Activated effector memory CD4-positive, alpha-beta T cell treated with Interleukin-2 at 50 U/mL for 16 hours (primary cell): Measurements from ENCODE around the gene KCNE5.
"Not testable (repeated sequence)": the region's sequence is repeated elsewhere in the genome, so short reads cannot be mapped to it uniquely, and the experiment has no call there.

ENCODE experiments used
- DNase-seq: peaks from one replicate; pipeline ENCODE4 v3.0.0-alpha.2; 2020

The KCNE5 gene, protein sequence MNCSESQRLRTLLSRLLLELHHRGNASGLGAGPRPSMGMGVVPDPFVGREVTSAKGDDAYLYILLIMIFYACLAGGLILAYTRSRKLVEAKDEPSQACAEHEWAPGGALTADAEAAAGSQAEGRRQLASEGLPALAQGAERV

DNA sequence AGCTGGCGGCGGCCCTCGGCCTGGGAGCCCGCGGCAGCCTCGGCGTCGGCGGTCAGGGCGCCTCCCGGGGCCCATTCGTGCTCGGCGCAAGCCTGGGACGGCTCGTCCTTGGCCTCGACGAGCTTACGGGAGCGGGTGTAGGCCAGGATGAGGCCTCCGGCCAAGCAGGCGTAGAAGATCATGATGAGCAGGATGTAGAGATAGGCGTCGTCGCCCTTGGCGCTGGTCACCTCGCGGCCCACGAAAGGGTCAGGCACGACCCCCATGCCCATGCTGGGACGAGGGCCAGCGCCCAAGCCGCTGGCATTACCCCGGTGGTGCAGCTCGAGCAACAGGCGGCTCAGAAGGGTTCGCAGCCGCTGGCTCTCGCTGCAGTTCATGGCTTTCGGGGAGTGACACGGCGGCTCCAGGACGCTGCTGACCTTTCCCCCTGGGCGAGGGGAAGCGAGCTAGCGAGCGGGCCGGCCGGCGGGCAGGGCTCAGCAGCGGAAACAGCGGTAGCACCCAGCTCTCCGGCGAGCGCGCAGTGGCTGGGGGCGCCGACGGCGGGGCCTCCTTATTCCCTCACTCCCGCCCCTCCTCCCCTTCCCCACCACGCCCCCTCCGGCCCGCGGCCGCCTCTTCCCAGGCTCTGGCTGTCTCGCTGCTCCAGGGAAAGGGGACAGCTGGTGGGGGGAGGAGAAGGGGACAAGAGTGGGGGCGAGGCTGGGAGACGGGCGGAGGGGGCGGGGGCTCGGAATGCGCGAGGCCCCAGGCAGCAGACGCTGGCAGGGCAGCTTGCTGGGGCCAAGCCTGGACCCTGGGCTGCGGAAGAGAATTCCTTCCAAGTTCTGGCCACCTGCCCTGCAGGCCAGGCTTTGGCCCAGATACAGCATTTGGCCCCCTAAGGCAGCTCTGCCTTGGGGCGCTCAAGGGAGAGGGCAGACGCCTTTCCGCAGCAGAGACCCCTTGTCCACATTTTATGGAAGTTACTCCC lies at the start of gene KCNE5:
TSS of gene KCNE5 (minus strand) at position 532 of the 976 bp plus-strand sequence. CDS start at position 380, 152 bp downstream.
- DNase-seq = no peak

DNA sequence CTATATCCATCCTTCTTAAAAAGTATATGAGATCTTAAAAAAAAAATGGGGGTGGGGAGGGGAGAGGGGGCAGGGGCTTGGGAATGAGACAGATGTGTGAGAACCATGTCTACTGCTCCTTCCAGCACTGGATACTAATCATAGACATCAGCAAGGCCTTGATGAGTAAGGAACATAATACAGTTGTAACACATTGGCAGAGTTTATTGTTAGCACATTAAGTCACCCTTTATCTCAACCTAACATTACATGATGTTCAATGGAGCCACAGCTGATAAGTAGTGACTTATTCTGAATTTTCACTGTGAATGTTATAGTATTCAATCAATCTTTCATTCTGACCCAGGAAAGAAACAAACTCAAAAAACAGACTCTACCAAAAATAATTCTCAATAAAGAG lies 47.3 kb upstream of the KCNE5 start:
- no peak for DNase-seq

DNA sequence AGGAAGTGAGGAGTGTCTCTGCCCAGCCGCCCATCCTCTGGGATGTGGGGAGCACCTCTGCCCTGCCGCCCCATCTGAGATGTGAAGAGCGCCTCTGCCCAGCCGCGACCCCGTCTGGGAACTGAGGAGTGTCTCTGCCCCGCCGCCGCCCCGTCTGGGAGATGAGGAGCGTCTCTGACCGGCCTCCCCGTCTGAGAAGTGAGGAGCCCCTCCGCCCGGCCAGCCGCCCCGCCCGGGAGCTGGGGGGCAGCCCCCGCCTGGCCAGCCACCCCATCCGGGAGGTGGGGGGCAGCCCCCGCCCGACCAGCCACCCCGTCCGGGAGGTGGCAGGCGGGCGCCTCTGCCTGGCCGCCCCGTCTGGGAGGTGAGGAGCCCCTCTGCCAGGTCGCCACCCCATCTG lies 46.2 kb upstream of the KCNE5 start:
- DNase-seq = not testable (repeated sequence)

DNA sequence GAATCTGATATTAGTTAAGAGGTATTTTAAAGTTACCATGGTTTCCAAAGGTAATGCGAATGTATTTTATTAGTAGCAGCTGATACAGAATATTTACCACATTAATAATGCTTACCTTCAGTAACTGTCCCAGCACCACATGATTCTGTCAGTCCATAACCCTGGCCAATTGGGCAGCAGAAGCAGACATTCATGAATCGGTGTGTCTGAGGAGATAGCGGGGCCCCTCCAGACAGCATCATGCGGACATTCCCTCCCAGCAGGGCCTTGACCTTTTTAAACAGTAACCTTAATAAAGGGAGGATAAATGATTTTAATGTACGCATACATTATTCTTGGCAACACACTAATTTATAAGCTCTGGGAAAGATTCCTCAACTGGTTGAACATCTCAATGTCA lies 43.0 kb upstream of the KCNE5 start:
- DNase-seq = no peak

DNA sequence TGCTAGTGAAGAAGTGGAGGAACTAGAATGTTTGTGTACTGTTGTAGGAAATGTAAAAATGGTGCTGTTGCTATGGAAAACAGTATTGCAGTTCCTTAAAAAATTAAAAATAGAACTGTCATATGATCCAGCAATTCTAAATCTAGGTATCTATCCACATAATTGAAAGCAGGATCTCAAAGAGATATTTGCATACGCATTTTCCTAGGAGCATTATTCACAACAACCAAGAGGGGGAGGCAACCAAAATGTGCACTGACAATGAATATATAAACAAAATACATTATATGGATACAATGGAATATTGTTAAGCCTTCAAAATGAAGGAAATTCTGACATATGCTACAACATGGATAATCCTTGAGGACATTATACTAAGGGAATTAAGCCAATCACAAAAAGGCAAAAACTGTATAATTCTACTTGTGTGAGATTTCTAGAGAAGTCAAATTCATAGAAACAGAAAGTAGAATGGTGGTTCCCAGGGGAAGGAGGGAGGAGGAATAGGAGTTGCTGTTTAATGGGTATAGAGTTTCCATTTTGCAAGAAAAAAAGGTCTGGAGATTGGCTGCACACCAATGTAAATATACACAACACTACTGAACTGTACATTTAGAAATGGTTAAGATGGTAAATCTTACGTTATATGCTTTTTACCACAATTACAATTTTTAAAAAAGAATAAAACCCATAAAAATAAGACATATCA lies 35.6 kb upstream of the KCNE5 start:
- no peak for DNase-seq

DNA sequence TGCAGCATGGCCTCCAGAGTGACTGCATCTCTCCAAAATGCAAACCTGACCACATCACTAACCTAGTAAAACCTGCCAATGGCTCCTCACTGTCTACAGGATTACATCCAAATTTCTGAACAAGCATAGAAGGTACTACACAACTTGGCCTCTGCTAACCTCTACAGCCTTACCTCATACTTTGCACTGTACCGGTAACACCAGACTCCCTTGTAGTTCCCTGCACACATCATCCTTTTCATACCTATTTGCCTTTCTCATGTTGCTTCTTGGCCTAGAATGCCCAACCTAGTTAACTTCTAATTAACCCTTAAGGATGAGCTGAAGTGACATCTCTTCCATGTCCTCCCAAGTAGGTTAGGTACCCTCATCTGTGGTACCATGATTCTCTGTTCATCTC lies 33.4 kb upstream of the KCNE5 start:
- no peak for DNase-seq

DNA sequence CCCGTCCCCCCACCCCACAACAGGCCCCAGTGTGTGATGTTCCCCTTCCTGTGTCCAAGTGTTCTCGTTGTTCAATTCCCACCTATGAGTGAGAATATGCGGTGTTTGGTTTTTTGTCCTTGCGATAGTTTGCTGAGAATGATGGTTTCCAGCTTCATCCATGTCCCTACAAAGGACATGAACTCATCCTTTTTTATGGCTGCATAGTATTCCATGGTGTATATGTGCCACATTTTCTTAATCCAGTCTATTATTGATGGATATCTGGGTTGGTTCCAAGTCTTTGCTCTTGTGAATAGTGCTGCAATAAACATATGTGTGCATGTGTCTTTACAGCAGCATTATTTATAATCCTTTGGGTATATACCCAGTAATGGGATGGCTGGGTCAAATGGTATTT lies 32.4 kb upstream of the KCNE5 start:
- not testable (repeated sequence) for DNase-seq

DNA sequence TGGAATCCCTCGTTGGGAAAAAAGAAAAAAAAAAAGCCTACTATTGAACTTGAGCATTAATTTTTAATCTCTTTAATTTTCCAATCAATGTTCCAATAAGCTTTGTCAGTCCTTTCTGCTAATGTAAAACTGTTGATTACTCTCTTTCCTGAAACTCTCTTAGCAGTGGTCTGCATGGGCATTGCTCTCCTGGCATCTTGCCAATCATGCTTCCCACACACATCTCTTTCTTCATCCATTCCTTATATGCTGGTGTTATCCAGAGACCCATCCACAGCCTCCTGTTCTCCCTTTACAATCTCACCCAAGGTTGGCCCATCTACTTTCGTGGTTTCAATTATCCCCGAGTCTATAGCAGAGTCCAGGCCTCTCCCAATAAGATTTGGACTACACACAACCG lies 31.8 kb upstream of the KCNE5 start:
- no peak for DNase-seq

DNA sequence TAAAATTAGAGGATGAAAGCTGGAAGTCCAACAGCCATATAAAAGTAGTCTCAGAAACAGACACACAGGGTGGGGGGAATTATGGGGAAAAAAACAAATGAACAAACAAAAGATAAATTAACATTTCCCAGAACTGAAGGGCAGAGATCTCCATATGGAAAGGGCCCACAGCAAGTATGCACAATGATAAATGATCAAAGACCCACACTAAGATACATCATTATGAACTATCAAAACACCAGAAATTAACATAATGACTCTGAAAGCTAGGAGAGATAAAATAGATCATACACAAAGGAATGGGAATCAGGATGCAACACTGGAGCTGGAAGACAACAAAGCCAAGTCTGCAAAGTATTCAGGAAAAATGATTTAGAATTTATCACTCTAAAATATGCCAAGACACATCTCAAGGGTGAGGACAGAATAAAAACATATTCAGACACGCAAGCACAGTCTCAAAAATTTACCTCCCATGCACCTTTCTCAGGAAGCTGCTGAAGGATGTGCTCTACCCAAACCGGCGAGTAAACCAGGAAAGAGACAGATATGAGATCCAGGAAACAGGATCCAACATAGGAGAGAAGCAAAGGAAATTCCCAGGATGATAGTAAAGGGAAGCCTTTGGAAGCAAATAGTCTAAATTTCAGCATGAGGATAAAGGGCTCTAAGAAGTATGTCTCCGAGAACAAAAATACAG lies 30.7 kb upstream of the KCNE5 start:
- DNase-seq = no peak

DNA sequence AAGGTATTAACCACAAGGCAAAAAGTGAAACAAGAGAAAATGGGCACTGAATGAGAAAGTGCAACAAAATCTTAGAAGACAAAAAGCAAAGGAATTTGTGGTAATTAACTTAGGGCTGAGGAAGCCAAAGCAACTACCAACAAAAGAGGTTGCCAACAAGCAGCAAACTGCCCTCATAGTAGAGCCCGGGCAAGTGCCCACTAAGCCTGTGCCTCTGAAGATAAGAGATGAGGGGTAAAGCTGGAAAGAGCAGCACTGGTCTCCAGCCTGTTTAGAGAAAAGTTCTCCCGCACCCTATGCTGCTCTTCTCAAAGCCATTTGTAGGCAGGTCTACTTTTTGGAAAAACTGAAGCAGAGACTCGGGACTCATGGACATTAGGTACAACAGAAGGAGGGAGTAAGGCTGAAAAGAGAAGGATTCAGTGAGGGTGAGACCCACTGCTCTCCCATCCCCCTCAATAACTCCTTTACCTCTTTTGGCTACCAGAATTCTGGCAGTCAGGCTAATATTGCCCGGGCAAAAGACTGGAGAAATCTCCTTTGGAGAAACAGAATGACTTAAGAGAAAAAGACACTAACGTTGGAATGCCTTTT lies 29.6 kb upstream of the KCNE5 start:
- DNase-seq = no peak

DNA sequence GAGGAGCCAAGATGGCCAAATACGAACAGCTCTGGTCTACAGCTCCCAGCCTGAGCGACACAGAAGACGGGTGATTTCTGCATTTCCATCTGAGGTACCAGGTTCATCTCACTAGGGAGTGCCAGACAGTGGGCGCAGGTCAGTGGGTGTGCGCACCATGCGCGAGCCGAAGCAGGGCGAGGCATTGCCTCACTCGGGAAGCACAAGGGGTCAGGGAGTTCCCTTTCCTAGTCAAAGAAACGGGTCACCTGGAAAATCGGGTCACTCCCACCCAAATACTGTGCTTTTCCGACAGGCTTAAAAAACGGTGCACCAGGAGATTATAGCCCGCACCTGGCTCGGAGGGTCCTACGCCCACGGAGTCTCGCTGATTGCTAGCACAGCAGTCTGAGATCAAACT lies 19.7 kb upstream of the KCNE5 start:
- not testable (repeated sequence) for DNase-seq

DNA sequence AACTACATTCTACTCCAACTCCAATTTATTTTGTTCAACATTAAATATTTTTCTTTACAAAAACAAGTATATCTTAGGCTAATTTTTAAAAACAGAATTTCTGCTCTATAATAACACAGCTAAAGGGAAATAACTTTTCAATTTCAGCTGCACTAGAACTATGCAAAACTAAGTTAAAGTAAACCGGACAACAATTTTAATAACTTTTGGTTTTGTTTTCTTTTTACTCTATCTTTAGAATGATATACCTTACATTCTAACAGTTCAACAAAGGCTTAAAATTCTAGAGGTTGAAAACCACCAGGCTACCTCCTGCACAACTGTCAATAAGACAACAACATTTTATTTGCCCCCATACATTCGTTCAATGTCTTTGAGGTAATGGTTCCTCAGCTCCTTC lies 18.7 kb upstream of the KCNE5 start:
- DNase-seq = no peak

DNA sequence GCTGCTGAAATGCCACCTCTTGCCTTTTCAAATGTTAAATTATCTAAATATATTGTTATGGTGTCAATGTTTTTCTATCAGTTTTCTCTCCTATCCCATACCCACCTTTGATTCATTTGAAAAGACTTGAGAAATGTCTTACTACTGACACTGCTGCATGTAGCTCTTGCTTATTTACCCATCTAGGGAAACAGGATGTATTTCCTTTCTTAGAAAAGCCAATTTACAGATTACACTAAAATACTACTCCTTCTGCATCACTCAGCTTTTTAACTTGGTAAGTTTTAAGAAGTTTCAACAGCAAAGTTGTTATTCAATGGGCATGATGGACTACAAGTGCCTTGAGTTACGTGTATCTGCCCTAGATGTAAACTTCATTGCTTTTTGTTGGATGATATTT lies 13.2 kb upstream of the KCNE5 start:
- DNase-seq = no peak

DNA sequence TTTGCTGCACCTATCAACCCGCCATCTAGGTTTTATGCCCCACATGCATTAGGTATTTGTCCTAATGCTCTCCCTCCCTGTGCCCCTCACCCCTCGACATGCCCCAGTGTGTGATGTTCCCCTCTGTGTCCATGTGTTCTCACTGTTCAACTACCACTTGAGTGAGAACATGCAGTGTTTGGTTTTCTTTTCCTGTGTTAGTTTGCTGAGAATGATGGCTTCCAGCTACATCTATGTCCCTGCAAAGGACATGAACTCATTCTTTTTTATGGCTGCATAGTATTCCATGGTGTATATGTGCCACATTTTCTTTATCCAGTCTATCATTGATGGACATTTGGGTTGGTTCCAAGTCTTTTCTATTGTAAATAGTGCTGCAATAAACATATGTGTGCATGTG lies 12.5 kb upstream of the KCNE5 start:
- DNase-seq = not testable (repeated sequence)

DNA sequence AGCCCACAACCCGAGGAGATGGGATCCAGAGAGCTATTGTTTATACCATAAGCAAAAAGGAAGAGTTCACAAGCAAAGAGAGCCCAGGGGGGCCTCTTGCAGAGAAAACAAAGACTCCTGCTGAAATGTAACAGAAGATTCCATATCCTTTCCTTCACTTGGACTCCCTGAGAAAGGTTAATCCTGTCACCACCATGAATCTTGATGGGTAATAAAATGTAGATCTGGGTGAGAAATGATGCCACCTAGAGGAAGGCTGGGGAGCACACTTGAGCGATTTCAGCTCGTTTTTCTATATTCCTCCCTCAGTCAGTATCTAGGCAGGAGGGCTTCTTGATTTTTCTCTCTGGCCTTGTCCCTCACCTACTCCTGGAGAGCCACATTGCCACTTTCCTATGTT lies 10.2 kb upstream of the KCNE5 start:
- no peak for DNase-seq

DNA sequence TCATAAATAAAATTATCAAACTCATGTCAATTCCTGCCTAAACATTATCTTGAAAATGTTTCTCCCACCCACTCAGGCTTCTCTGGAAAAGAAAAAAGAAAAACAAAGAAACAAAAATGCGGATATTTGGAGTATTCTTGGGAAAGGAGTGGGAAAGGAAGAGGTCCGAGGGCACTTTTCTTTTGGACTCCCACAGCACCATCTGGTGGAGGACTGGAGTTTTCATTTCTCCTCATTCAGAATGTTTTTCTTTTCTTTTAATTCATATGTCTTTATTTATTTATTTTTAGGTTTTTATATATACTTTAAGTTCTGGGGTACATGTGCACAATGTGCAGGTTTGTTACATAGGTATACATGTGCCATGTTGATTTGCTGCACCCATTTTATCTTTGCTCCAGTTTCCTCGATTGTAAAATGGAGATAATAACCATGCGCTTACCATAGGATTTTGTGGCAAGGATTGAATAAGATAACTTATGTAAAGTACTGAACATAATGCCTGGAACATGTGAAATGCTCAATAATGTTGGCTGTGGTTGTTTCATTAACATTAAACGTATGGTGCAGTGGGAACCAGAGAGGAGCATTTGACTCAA lies 8.0 kb upstream of the KCNE5 start:
- no peak for DNase-seq

DNA sequence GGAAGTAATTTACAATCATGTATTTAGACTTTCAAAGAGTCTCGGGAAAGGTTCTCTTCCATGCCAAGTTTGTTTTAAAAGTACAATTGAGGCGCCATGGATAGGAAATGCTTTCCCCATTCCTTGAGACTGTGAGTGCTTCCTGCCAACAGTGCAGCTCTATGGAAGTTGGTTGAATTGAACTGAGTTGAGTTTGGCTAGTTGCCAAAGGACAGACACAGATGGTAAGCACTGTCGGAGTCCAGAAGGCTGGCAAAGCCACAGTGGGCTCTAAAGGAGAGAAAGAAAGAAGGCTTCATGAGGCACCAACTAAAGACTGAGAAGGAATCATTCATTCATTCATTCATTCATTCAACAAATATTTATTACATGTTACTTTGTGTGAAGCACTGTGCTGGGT lies 4.3 kb upstream of the KCNE5 start:
- DNase-seq = no peak

DNA sequence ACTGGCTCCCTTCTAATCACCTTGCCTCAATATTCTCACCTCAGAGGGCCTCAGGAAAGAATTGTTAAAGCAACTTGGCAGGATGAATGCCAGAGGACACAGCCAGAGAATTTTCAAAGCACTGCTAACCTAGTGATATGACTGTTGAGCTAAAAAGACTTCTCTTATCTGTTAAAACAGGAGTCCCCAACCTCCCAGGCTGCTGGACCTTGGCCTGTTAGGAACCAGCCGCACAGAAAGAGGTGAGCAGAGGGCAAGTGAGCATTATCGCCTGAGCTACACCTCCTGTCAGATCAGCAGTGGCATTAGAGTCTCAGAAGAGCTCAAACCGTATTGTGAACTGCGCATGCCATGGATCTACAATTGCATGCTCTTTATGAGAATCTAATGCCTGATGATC lies 1.7 kb upstream of the KCNE5 start:
- DNase-seq = no peak

DNA sequence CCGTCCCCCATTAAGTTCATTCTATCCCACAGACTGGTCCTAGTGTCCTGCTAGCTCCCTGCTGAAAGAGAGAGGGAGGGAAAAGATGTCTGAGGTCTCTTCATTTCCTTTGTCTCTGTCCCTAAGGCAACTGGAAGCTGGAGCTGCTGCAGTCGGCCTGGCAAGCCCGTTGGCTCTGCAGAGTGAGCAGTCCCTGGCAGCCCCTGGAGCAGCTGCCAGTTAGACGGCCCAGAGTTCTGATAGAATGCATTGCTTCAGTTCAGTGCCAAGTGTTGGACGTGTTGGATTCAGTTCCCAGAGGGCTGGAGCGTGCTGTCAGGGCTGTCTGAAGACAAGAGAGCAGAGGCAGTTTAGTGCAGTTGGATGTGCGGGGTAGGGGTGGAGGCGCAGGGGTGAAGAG lies 975 bp downstream of the KCNE5 start:
- DNase-seq = no peak

DNA sequence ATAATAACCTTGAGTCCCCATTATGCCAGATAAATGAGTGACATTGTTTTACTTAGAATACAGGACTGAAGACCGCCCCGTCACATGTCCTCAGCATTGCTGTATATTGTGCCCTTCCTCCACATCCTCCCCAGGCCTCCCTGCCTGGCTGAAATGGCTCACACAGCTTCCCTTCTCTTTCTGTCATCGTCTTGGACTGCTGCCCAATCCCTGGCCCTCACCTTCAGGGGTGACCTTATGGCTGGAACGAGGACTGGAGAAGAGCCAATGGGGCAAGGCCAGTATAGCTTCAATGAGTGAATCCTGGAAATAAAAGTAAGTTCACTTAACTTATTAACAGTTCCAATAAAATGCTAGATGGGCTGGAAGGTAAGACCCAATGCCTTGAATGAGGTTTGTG lies 2.7 kb downstream of the KCNE5 start:
- DNase-seq = no peak

DNA sequence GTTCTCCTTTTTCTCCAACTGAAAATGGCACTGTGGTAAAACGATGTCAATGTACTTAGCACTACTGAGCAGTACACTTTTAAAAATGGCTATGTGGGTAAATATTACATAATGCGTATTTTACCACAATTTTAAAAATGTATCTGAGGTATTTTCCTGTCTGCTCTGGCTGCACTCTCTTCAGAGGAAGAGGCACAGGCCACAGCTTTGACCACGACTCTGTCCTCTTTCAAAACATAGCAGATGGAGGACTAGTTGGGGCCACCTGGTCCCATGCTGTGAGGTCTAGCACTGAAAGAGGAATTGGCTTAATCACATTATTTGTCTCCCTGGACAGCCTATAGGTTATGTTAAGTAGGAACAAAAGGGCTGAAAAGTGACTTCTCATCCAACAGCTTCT lies 5.2 kb downstream of the KCNE5 start:
- no peak for DNase-seq

DNA sequence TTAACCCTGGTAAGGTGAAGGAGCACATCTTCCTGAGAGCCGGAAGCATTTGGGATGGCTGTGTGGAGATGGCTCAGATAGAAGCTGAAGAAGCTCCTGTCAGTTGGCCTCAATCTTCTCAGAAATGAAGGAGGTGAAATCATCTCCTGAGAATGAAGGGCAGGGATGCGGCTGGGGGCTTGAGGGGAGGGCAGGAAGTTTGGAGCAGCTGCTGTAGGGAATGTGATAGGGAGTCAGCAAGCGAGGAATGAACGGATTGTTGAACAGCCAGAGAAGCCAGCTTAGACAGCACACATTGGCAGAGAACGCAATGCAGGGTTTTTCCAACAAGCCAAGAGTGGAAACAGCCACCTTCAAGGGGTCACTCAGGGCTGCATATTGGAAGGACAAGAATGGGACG lies 10.0 kb downstream of the KCNE5 start:
- DNase-seq = no peak
